T-cell (primary cell): ENCODE measurements around the gene SLTM. TPM values are rescaled to one million over a fixed set of nuclear protein-coding genes. Genes with fewer than 3 reads are reported as not detected.

Experiments
- ATAC-seq, 4 experiments: fragments of 200-7000 bp in 3 of 4; fragments of 150-1000 bp in 1 of 4; cut with Tn5 transposase; replicated peaks in 1 of 4; 1 replicate in 3 of 4; 2 replicates in 1 of 4; pipeline ENCODE4 v1.10.0; 2021; ENCODE audit warnings: moderate library complexity in 3 of 4, mild to moderate bottlenecking in 2 of 4, moderate number of reproducible peaks in 1 of 4
- CTCF ChIA-PET, 2 donors: fragments of 300-600 bp; sonication (Branson Sonifier 250); formaldehyde crosslinking; loops; one replicate each; lab custom pipeline; 2022; ENCODE audit warnings: antibody characterized with exemption in 2 of 2; lab: Charles Lee
- POLR2A ChIA-PET, 2 donors: fragments of 300-600 bp; sonication (Branson Sonifier 250); formaldehyde crosslinking; loops; one replicate each; lab custom pipeline; 2022; ENCODE audit warnings: antibody characterized with exemption in 2 of 2; lab: Charles Lee
- DNase-seq, 35 experiments: peaks; one replicate each; pipeline versions ENCODE4 v3.0.0 to v3.0.0-alpha.2; 2013 to 2023
- H3K27ac ChIP-seq: one replicate; pipeline ENCODE4 v1.5.1; 2013; ENCODE audit warnings: low read length
- H3K27me3 ChIP-seq, 2 experiments: replicated peaks in 1 of 2; 1 replicate in 1 of 2; 2 replicates in 1 of 2; pipeline versions ENCODE4 v1.6.1 to v1.7.0; 2013; ENCODE audit warnings: low read length in 1 of 2, mixed read lengths in 1 of 2; ENCODE audit not compliant: control insufficient read depth in 2 of 2, insufficient read depth in 2 of 2; ENCODE audit errors: extremely low read depth in 1 of 2
- H3K36me3 ChIP-seq, 2 donors: 1 replicate in 1 of 2; 2 replicates in 1 of 2; pipeline versions ENCODE4 v1.6.1 to v1.7.0; 2013; ENCODE audit warnings: low read length in 1 of 2; ENCODE audit not compliant: control insufficient read depth in 2 of 2, insufficient read depth in 1 of 2; ENCODE audit errors: extremely low read depth in 1 of 2
- H3K4me1 ChIP-seq, 2 experiments: 1 replicate in 1 of 2; 2 replicates in 1 of 2; pipeline versions ENCODE4 v1.6.1 to v1.7.0; 2013; ENCODE audit warnings: low read length in 2 of 2, mixed read lengths in 1 of 2; ENCODE audit not compliant: insufficient read depth in 2 of 2, control insufficient read depth in 1 of 2; ENCODE audit errors: extremely low read depth in 1 of 2
- H3K4me3 ChIP-seq, 2 donors: 1 replicate in 1 of 2; 2 replicates in 1 of 2; pipeline versions ENCODE4 v1.5.1 to v1.7.0; 2013; ENCODE audit warnings: mild to moderate bottlenecking in 2 of 2, low read length in 1 of 2, moderate library complexity in 1 of 2; ENCODE audit not compliant: control insufficient read depth in 1 of 2; ENCODE audit errors: extremely low read depth in 1 of 2
- H3K9me3 ChIP-seq: 2 replicates; pipeline ENCODE4 v1.7.0; 2013
- H3K27ac Mint-ChIP-seq, 2 donors: one replicate each; pipeline ENCODE4 v1.8.0; 2020 to 2021; ENCODE audit warnings: mild to moderate bottlenecking in 2 of 2, mixed read lengths in 2 of 2
- H3K27me3 Mint-ChIP-seq, 2 donors: one replicate each; pipeline ENCODE4 v1.8.0; 2021 to 2022; ENCODE audit warnings: mixed read lengths in 2 of 2
- H3K36me3 Mint-ChIP-seq: one replicate; pipeline ENCODE4 v1.8.0; 2021; ENCODE audit warnings: mixed read lengths
- H3K4me1 Mint-ChIP-seq, 3 donors: one replicate each; pipeline ENCODE4 v1.8.0; 2020 to 2022; ENCODE audit warnings: mixed read lengths in 3 of 3, mild to moderate bottlenecking in 1 of 3
- H3K4me3 Mint-ChIP-seq, 3 donors: one replicate each; pipeline ENCODE4 v1.8.0; 2020 to 2022; ENCODE audit warnings: mild to moderate bottlenecking in 3 of 3, mixed read lengths in 3 of 3, moderate library complexity in 3 of 3
- H3K9me3 Mint-ChIP-seq, 3 donors: one replicate each; pipeline ENCODE4 v1.8.0; 2020 to 2022; ENCODE audit warnings: mixed read lengths in 3 of 3
- WGBS: methylation state at CpG from one replicate; pipeline ENCODE4 v1.1.5; 2013; ENCODE audit warnings: missing lambda C conversion rate; ENCODE audit not compliant: insufficient coverage; 5-methylcytosine and 5-hydroxymethylcytosine counted together
- total RNA-seq, 35 experiments: library from RNA in 6 of 35; stranded (reverse) in 6 of 35; fragments of 120-200 nt in 1 of 35; gene quantifications; one replicate each; pipeline versions ENCODE4 v1.2.1 to v1.2.4 and lab custom pipeline; 2013 to 2026

Gene SLTM
- total RNA-seq (100 to 1,000 TPM; 129 to 172 (median 140) TPM), total RNA-seq (lab: John Stamatoyannopoulos, UW) (170 to 260 (median 226) reads per million in 29 experiments)
- 142 TPM for total RNA-seq (2013)

GRCh38 chr15:58933281-58934113 lies at the start of gene SLTM:
SLTM (minus strand) TSS chr15:58933679; CDS start chr15:58933565, 114 bp downstream.
- H3K27ac Mint-ChIP-seq: peak within 1 kb of the TSS; percentile 100
- POLR2A ChIA-PET: no interaction called here
- H3K4me3 Mint-ChIP-seq: peak within 1 kb of the TSS; percentile 91 to 99 (median 97)
- no peaks in the 10 kb centered on the region for H3K27me3 ChIP-seq
- H3K36me3 ChIP-seq: peaks cover 0 to 4% of the 10 kb centered on the region in 2 donors
- no peaks in the 10 kb centered on the region for H3K27me3 Mint-ChIP-seq
- peak within 1 kb of the TSS; percentile 94 to 95 for H3K4me3 ChIP-seq
- peak within 1 kb of the TSS; percentile 99 for H3K27ac ChIP-seq
- no peaks in the 10 kb centered on the region for H3K9me3 Mint-ChIP-seq
- peaks cover 17 to 36% (median 24%) of the 10 kb centered on the region in 3 donors for H3K4me1 Mint-ChIP-seq
- peak; percentile 93 to 97 (median 96) for ATAC-seq
- H3K36me3 Mint-ChIP-seq: no peaks in the 10 kb centered on the region
- no peaks in the 10 kb centered on the region for H3K9me3 ChIP-seq
- H3K4me1 ChIP-seq: peaks cover 12 to 21% of the 10 kb centered on the region in 2 experiments
- CTCF ChIA-PET: no interaction called here
- WGBS: under 1% methylated on average over 101 of the region's 101 CpGs
- DNase-seq: peak; percentile 89 to 98 (median 93)

GRCh38 chr15:58983261-58983660 lies 49.8 kb upstream of the SLTM start:
- H3K4me1 ChIP-seq: peaks cover 13 to 17% of the 10 kb centered on the region in 2 experiments
- H3K9me3 ChIP-seq: no peaks in the 10 kb centered on the region
- H3K27ac ChIP-seq: no peak overlapping the region
- ATAC-seq: no peak
- Mint-ChIP-seq H3K4me3 (no peak overlapping the region), H3K27ac (no peak overlapping the region), H3K27me3 (no peaks in the 10 kb centered on the region), H3K36me3 (no peaks in the 10 kb centered on the region), H3K4me1 (peaks cover 26 to 35% (median 33%) of the 10 kb centered on the region in 3 donors), H3K9me3 (no peaks in the 10 kb centered on the region)
- no peak for DNase-seq
- CTCF ChIA-PET: interaction anchor here in 1 of 2 donors (0.6 kb wide), 2 partner anchors 21 to 155 kb away, joined by 3 to 4 read pairs; no protein-coding TSS in a partner anchor
- POLR2A ChIA-PET: no interaction called here
- no peaks in the 10 kb centered on the region for H3K27me3 ChIP-seq
- no peak overlapping the region for H3K4me3 ChIP-seq
- no CpG with 5 or more reads among the region's 2 CpGs for WGBS
- no peaks in the 10 kb centered on the region for H3K36me3 ChIP-seq

- WGBS: 88% methylated on average over 1 of the region's 6 CpGs
- POLR2A ChIA-PET: interaction anchor here in 1 of 2 donors (0.6 kb wide), 1 partner anchor 32 kb away, joined by 9 read pairs; no protein-coding TSS in a partner anchor
- peak overlapping the region; percentile 54 for H3K27ac ChIP-seq
- no peaks in the 10 kb centered on the region for H3K27me3 ChIP-seq
- DNase-seq (peak in 1 of 35 experiments; percentile 56), ATAC-seq (peak; percentile 60 to 69 (median 66))
- CTCF ChIA-PET: interaction anchor here (0.6 to 0.7 kb wide), 2 partner anchors 22 to 76 kb away, joined by 4 to 8 read pairs; no protein-coding TSS in a partner anchor
- peak overlapping the region in 1 of 2 donors; percentile 23 for H3K4me3 ChIP-seq
- Mint-ChIP-seq H3K36me3 (no peaks in the 10 kb centered on the region), H3K4me1 (peaks cover 21 to 28% (median 24%) of the 10 kb centered on the region in 3 donors), H3K27ac (peak overlapping the region; percentile 83 to 88), H3K27me3 (no peaks in the 10 kb centered on the region), H3K9me3 (no peaks in the 10 kb centered on the region), H3K4me3 (peak overlapping the region; percentile 52 to 66 (median 54))
- peaks cover 13% of the 10 kb centered on the region in 2 experiments for H3K4me1 ChIP-seq
- no peaks in the 10 kb centered on the region for H3K36me3 ChIP-seq
- H3K9me3 ChIP-seq: no peaks in the 10 kb centered on the region
These were observed 48.5 kb upstream of the SLTM start for GRCh38 chr15:58981808-58982475.

- Mint-ChIP-seq H3K27me3 (no peaks in the 10 kb centered on the region), H3K4me1 (peaks cover 28 to 31% (median 29%) of the 10 kb centered on the region in 3 donors), H3K36me3 (no peaks in the 10 kb centered on the region), H3K27ac (no peak overlapping the region), H3K9me3 (no peaks in the 10 kb centered on the region), H3K4me3 (peak overlapping the region in 1 of 3 donors; percentile 66)
- ChIA-PET POLR2A (interaction anchor here in 1 of 2 donors (1.0 kb wide), 1 partner anchor 128 kb away, joined by 3 read pairs; no protein-coding TSS in a partner anchor), CTCF (interaction anchor here (0.5 to 1.4 kb wide), 11 partner anchors 8 to 548 kb away, joined by 3 to 6 read pairs (median 4); no protein-coding TSS in a partner anchor)
- H3K9me3 ChIP-seq: no peaks in the 10 kb centered on the region
- peak in 1 of 4 experiments; percentile 48 for ATAC-seq
- no peak overlapping the region for H3K4me3 ChIP-seq
- H3K4me1 ChIP-seq: peaks cover 15 to 20% of the 10 kb centered on the region in 2 experiments
- no CpG with 5 or more reads among the region's 5 CpGs for WGBS
- no peaks in the 10 kb centered on the region for H3K36me3 ChIP-seq
- peak in 1 of 35 experiments; percentile 70 for DNase-seq
- no peaks in the 10 kb centered on the region for H3K27me3 ChIP-seq
- H3K27ac ChIP-seq: no peak overlapping the region
These were observed 47.0 kb upstream of the SLTM start for GRCh38 chr15:58980351-58980939.

GRCh38 chr15:58977887-58978286 lies 44.4 kb upstream of the SLTM start:
- ATAC-seq (no peak), DNase-seq (no peak)
- H3K27ac ChIP-seq: no peak overlapping the region
- no peak overlapping the region for H3K4me3 ChIP-seq
- H3K9me3 ChIP-seq: no peaks in the 10 kb centered on the region
- Mint-ChIP-seq H3K27me3 (peaks cover 0 to 3% of the 10 kb centered on the region in 2 donors), H3K4me3 (no peak overlapping the region), H3K36me3 (no peaks in the 10 kb centered on the region), H3K4me1 (peaks cover 36 to 40% (median 40%) of the 10 kb centered on the region in 3 donors), H3K27ac (no peak overlapping the region), H3K9me3 (no peaks in the 10 kb centered on the region)
- no peaks in the 10 kb centered on the region for H3K36me3 ChIP-seq
- POLR2A ChIA-PET: interaction anchor here in 1 of 2 donors (0.7 kb wide), 1 partner anchor 177 kb away, joined by 5 read pairs; no protein-coding TSS in a partner anchor
- peaks cover 20% of the 10 kb centered on the region in 2 experiments for H3K4me1 ChIP-seq
- CTCF ChIA-PET: no interaction called here
- no peaks in the 10 kb centered on the region for H3K27me3 ChIP-seq
